Prostate gland (tissue), 2 donors: ENCODE data around the gene RRP1. TPM values are rescaled to one million over a fixed set of nuclear protein-coding genes. Genes with fewer than 3 reads are reported as not detected.

Source experiments
- DNase-seq: peaks from one replicate; pipeline ENCODE4 v3.0.0-alpha.2; 2019; ENCODE audit warnings: low spot score
- H3K27ac ChIP-seq, 2 donors: fragments of 200-600 bp; sonication (generic); 2 replicates each; pipeline ENCODE4 v1.5.1; 2017 to 2019
- H3K27me3 ChIP-seq: fragments of 200-600 bp; sonication (generic); replicated peaks from 2 replicates; pipeline ENCODE4 v1.5.1; 2019; ENCODE audit not compliant: insufficient read depth
- H3K36me3 ChIP-seq, 2 donors: fragments of 200-600 bp; sonication (generic); 1 replicate in 1 of 2; 2 replicates in 1 of 2; pipeline versions ENCODE4 v1.5.1 to v1.8.1; 2017 to 2019
- H3K4me1 ChIP-seq: fragments of 200-600 bp; sonication (generic); replicated peaks from 2 replicates; pipeline ENCODE4 v1.5.1; 2019
- H3K4me3 ChIP-seq, 2 donors: fragments of 200-600 bp; sonication (generic); 2 replicates each; pipeline ENCODE4 v1.5.1; 2017 to 2019
- H3K9me3 ChIP-seq: fragments of 200-600 bp; sonication (generic); 2 replicates; pipeline ENCODE4 v1.5.1; 2017
- POLR2A ChIP-seq: fragments of 450-650 bp; IDR thresholded peaks from one replicate; pipeline ENCODE4 v1.6.1; 2016; ENCODE audit warnings: antibody characterized with exemption, mild to moderate bottlenecking
- POLR2AphosphoS5 ChIP-seq: sonication (generic); formaldehyde crosslinking; IDR thresholded peaks from one replicate; pipeline ENCODE4 v1.6.1; 2017; ENCODE audit warnings: antibody characterized with exemption
- WGBS: methylation state at CpG from one replicate; pipeline ENCODE4 v1.1.5; 2018; 5-methylcytosine and 5-hydroxymethylcytosine counted together
- intact Hi-C: fragments of 100-400 bp; cut with DNase I; formaldehyde crosslinking; loops from one replicate; pipeline ENCODE4 v1.14.2; 2022
- total RNA-seq, 2 donors: library from RNA; depleted of rRNA; stranded (reverse); fragments of >200 nt; gene quantifications; one replicate each; pipeline ENCODE4 v1.1.0, GENCODE V29; 2016
- TF ChIP-seq, protein P1 (sequence below), 4 experiments: fragments of 200-600 bp in 2 of 4; fragments of 450-650 bp in 2 of 4; sonication (generic) in 2 of 4; IDR thresholded peaks; 1 replicate in 3 of 4; 2 replicates in 1 of 4; pipeline ENCODE4 v1.5.1; 2016 to 2019; ENCODE audit warnings: antibody characterized with exemption in 4 of 4, mild to moderate bottlenecking in 2 of 4, moderate library complexity in 2 of 4

RRP1 gene
- total RNA-seq, 2 donors from 2014 or later, result 29.4 to 37.5 TPM

- WGBS, result 85% methylated on average over 15 of the region's 15 CpGs
- H3K4me3 ChIP-seq, result no peak overlapping the region
Measured at GRCh38 chr21:43815991-43816390, 26.6 kb downstream of the RRP1 start.

GRCh38 chr21:43816611-43817071 is 27.3 kb downstream of the RRP1 start:
- no peaks in the 10 kb centered on the region for H3K9me3 ChIP-seq
- intact Hi-C loops, result loop anchor here (10.0 kb wide), 1 partner anchor 118 kb away; no protein-coding TSS in a partner anchor
- H3K27me3 ChIP-seq, result no peaks in the 10 kb centered on the region
- DNase-seq, result no peak
- 79% methylated on average over 9 of the region's 14 CpGs for WGBS
- no peak for TF ChIP-seq POLR2A
- TF ChIP-seq, protein P1, sequence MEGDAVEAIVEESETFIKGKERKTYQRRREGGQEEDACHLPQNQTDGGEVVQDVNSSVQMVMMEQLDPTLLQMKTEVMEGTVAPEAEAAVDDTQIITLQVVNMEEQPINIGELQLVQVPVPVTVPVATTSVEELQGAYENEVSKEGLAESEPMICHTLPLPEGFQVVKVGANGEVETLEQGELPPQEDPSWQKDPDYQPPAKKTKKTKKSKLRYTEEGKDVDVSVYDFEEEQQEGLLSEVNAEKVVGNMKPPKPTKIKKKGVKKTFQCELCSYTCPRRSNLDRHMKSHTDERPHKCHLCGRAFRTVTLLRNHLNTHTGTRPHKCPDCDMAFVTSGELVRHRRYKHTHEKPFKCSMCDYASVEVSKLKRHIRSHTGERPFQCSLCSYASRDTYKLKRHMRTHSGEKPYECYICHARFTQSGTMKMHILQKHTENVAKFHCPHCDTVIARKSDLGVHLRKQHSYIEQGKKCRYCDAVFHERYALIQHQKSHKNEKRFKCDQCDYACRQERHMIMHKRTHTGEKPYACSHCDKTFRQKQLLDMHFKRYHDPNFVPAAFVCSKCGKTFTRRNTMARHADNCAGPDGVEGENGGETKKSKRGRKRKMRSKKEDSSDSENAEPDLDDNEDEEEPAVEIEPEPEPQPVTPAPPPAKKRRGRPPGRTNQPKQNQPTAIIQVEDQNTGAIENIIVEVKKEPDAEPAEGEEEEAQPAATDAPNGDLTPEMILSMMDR (IDR thresholded peaks at IDR 0.05), result no peak
- no peak for TF ChIP-seq POLR2AphosphoS5
- peaks cover 7% of the 10 kb centered on the region for H3K4me1 ChIP-seq
- no peaks in the 10 kb centered on the region for H3K36me3 ChIP-seq
- no peak overlapping the region for H3K27ac ChIP-seq
- no peak overlapping the region for H3K4me3 ChIP-seq

More at GRCh38 chr21:43815991-43816390, 26.6 kb downstream of the RRP1 start:
- intact Hi-C loops, result loop anchor here (10.0 kb wide), 1 partner anchor 119 kb away; no protein-coding TSS in a partner anchor
- H3K27me3 ChIP-seq, result no peaks in the 10 kb centered on the region
- H3K27ac ChIP-seq, result no peak overlapping the region
- peaks cover 7% of the 10 kb centered on the region for H3K4me1 ChIP-seq
- TF ChIP-seq POLR2A (no peak), POLR2AphosphoS5 (no peak)
- TF ChIP-seq, protein P1 (IDR thresholded peaks at IDR 0.05), result no peak
- no peaks in the 10 kb centered on the region for H3K36me3 ChIP-seq
- no peaks in the 10 kb centered on the region for H3K9me3 ChIP-seq
- DNase-seq, result no peak

- Histone ChIP-seq H3K27ac (no peak overlapping the region), H3K36me3 (no peaks in the 10 kb centered on the region), H3K4me1 (peaks cover 5% of the 10 kb centered on the region), H3K27me3 (no peaks in the 10 kb centered on the region), H3K9me3 (no peaks in the 10 kb centered on the region), H3K4me3 (no peak overlapping the region)
- no peak for DNase-seq
- intact Hi-C loops, result loop anchor here (10.0 kb wide), 1 partner anchor 117 kb away; no protein-coding TSS in a partner anchor
- no peak for TF ChIP-seq POLR2AphosphoS5
- TF ChIP-seq POLR2A, result no peak
- TF ChIP-seq, protein P1 (IDR thresholded peaks at IDR 0.05), result no peak
- 80% methylated on average over 28 of the region's 29 CpGs for WGBS
Measured at GRCh38 chr21:43817157-43818086, 28.0 kb downstream of the RRP1 start.

DNA sequence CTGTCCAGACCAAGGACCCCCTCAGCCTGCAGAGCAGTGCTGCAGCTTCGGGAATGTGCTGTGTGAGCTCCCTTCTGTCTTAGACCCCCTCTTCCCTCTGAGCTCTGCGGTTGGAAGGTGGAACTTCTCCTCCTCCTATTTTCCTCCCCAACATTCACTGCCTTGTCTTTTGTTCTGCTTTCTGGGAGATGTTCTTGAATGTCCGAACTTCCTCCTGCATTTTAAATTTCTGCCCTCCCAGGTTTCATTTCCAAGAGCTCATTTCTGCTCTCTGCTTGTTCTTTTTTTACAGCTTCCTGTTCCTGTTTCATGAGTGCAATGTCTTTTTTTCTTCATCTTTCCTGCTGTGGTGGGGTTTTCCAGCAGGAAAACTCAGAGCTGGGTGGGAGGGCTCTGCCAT is 29.3 kb downstream of the RRP1 start:
- WGBS, result 82% methylated on average over 3 of the region's 3 CpGs
- no peaks in the 10 kb centered on the region for H3K4me1 ChIP-seq
- intact Hi-C loops, result loop anchor here (10.0 kb wide), 1 partner anchor 116 kb away; no protein-coding TSS in a partner anchor
- H3K36me3 ChIP-seq, result no peaks in the 10 kb centered on the region
- no peak for TF ChIP-seq POLR2AphosphoS5
- TF ChIP-seq POLR2A, result no peak
- TF ChIP-seq, protein P1 (IDR thresholded peaks at IDR 0.05), result no peak
- H3K9me3 ChIP-seq, result no peaks in the 10 kb centered on the region
- no peaks in the 10 kb centered on the region for H3K27me3 ChIP-seq
- no peak overlapping the region for H3K4me3 ChIP-seq
- no peak for DNase-seq
- no peak overlapping the region for H3K27ac ChIP-seq
